Measurements from ENCODE around the gene WNT1.
A peak's percentile ranks its signal among the peaks of the same experiment; 100 is the strongest.

The WNT1 gene

GRCh38 chr12:48981757-48982157, 3.6 kb downstream of the WNT1 start:
- no peak for DNase-seq

GRCh38 chr12:48982397-48983080, 4.4 kb downstream of the WNT1 start:
- DNase-seq, result no peak

GRCh38 chr12:48985475-48985897, 7.4 kb downstream of the WNT1 start:
- no peak for DNase-seq

- DNase-seq, result no peak
Observed at GRCh38 chr12:48985901-48986300, 7.8 kb downstream of the WNT1 start.

- no peak for DNase-seq
Observed at GRCh38 chr12:48986720-48987291, 8.7 kb downstream of the WNT1 start.

- no peak for DNase-seq
Observed at GRCh38 chr12:48988030-48988649, 10.0 kb downstream of the WNT1 start.

- DNase-seq, result no peak
Observed at GRCh38 chr12:48990552-48990951, 12.4 kb downstream of the WNT1 start.

GRCh38 chr12:48991247-48992050, 13.3 kb downstream of the WNT1 start:
- DNase-seq, result no peak

- DNase-seq, result no peak
Observed at GRCh38 chr12:48993787-48994186, 15.7 kb downstream of the WNT1 start.

GRCh38 chr12:48994224-48995085, 16.3 kb downstream of the WNT1 start:
- DNase-seq, result no peak

- peak; percentile 79 for DNase-seq
Observed at GRCh38 chr12:48995086-48995879, 17.2 kb downstream of the WNT1 start.

GRCh38 chr12:48996794-48997718, 18.9 kb downstream of the WNT1 start:
- peak; percentile 78 for DNase-seq

GRCh38 chr12:48997719-48998496, 19.8 kb downstream of the WNT1 start:
- DNase-seq, result no peak

GRCh38 chr12:48998497-48999353, 20.6 kb downstream of the WNT1 start:
- no peak for DNase-seq

- peak; percentile 62 for DNase-seq
Observed at GRCh38 chr12:48999371-49000131, 21.4 kb downstream of the WNT1 start, which contains the start of gene DDN. TSS of gene DDN (minus strand) at chr12:48999375. CDS start at chr12:48999287, 88 bp downstream.

- DNase-seq, result no peak
Observed at GRCh38 chr12:49000346-49000745, 22.2 kb downstream of the WNT1 start.

- peak; percentile 14 for DNase-seq
Observed at GRCh38 chr12:49008943-49009342, 30.8 kb downstream of the WNT1 start.

All from fibroblast of skin of back (primary cell).